HCT116 (cell line): ENCODE measurements around the gene CBLB. TPM values are rescaled to one million over a fixed set of nuclear protein-coding genes. Genes with fewer than 3 reads are reported as not detected.

Experiments
- ATAC-seq: fragments of 200-7000 bp; cut with Tn5 transposase; 2 replicates; pipeline ENCODE4 v1.9.1; 2020; ENCODE audit warnings: mild to moderate bottlenecking, moderate library complexity
- BruUV-seq: library from RNA; stranded (reverse); fragments of 400-500 nt; replicated peaks from 2 replicates; lab custom pipeline; 2021; lab: Mats Ljungman, UMichigan
- CTCF ChIA-PET: fragments of 300-600 bp; sonication (Branson Sonifier 250); formaldehyde crosslinking; loops from one replicate; lab custom pipeline; 2021; ENCODE audit warnings: antibody characterized with exemption; lab: Charles Lee
- POLR2A ChIA-PET: fragments of 300-600, 350-600 bp; sonication (Branson Sonifier 250); formaldehyde crosslinking; loops from one replicate; lab custom pipeline; 2021; ENCODE audit warnings: antibody characterized with exemption; lab: Charles Lee
- RAD21 ChIA-PET, 2 experiments: fragments of 300-600 bp; sonication (Branson Sonifier 250); formaldehyde crosslinking; loops; one replicate each; lab custom pipeline; 2023; ENCODE audit warnings: low total read pairs in 2 of 2; ENCODE audit not compliant: uncharacterized antibody in 2 of 2, unreplicated experiment in 2 of 2, low non-redundant PET in 1 of 2; lab: Charles Lee
- DNase-seq: peaks from one replicate; pipeline ENCODE4 v3.0.0-alpha.2; 2010; ENCODE audit warnings: low read depth, low spot score
- H2AFZ ChIP-seq: fragments of 200-600 bp; shearing (Covaris generic), sonication (generic); 2 replicates; pipeline ENCODE4 v1.6.1; 2017; ENCODE audit warnings: low read depth, mixed run types, mixed read lengths, antibody characterized with exemption, low read length; ENCODE audit not compliant: poor library complexity, severe bottlenecking
- H3K27ac ChIP-seq: 2 replicates; pipeline ENCODE4 v1.5.1; 2012; ENCODE audit warnings: low read depth, low read length
- H3K27me3 ChIP-seq: fragments of 200-600 bp; sonication (generic); 2 replicates; pipeline ENCODE4 v1.6.1; 2016; ENCODE audit warnings: mixed run types, low read length, mixed read lengths; ENCODE audit not compliant: insufficient read depth
- H3K36me3 ChIP-seq, 2 experiments: fragments of 200-500 bp in 1 of 2; fragments of 200-600 bp in 1 of 2; sonication (Bioruptor generic) in 1 of 2; sonication (generic) in 1 of 2; 2 replicates each; pipeline versions ENCODE4 v1.5.1 to v1.6.1; 2014 to 2016; ENCODE audit warnings: low read length in 2 of 2, inconsistent platforms in 1 of 2, mixed read lengths in 1 of 2, mixed run types in 1 of 2; ENCODE audit not compliant: insufficient read depth in 2 of 2, control insufficient read depth in 1 of 2
- H3K4me1 ChIP-seq, 2 experiments: fragments of 200-600 bp in 1 of 2; sonication (generic) in 1 of 2; 2 replicates each; pipeline versions ENCODE4 v1.5.1 to v1.6.1; 2012 to 2017; ENCODE audit warnings: low read length in 2 of 2, inconsistent platforms in 1 of 2, mild to moderate bottlenecking in 1 of 2, mixed read lengths in 1 of 2, mixed run types in 1 of 2, moderate library complexity in 1 of 2; ENCODE audit not compliant: insufficient read depth in 2 of 2, control insufficient read depth in 1 of 2
- H3K4me2 ChIP-seq: fragments of 200-600 bp; sonication (generic); 2 replicates; pipeline ENCODE4 v1.6.1; 2017; ENCODE audit warnings: mixed run types, low read length, mixed read lengths
- H3K4me3 ChIP-seq, 2 experiments: fragments of 200-600 bp in 1 of 2; sonication (generic) in 1 of 2; replicated peaks in 1 of 2; 2 replicates each; pipeline ENCODE4 v1.5.1; 2011 to 2016; ENCODE audit warnings: low read length in 2 of 2, control low read depth in 1 of 2, low read depth in 1 of 2, mild to moderate bottlenecking in 1 of 2, mixed read lengths in 1 of 2, mixed run types in 1 of 2
- H3K79me2 ChIP-seq: fragments of 200-600 bp; sonication (generic); 2 replicates; pipeline ENCODE4 v1.6.1; 2017; ENCODE audit warnings: mild to moderate bottlenecking, mixed run types, low read length, moderate library complexity, mixed read lengths; ENCODE audit not compliant: insufficient read depth
- H3K9ac ChIP-seq: fragments of 200-600 bp; sonication (generic); 2 replicates; pipeline ENCODE4 v1.6.1; 2016; ENCODE audit warnings: low read length, mixed read lengths
- H3K9me2 ChIP-seq: fragments of 200-600 bp; sonication (generic), shearing (Covaris generic); 2 replicates; pipeline ENCODE4 v1.6.1; 2017; ENCODE audit warnings: mixed run types, mild to moderate bottlenecking, moderate library complexity; ENCODE audit not compliant: insufficient read depth
- H3K9me3 ChIP-seq, 2 experiments: fragments of 200-500 bp in 1 of 2; fragments of 200-600 bp in 1 of 2; sonication (Bioruptor generic) in 1 of 2; sonication (generic) in 1 of 2; 2 replicates each; pipeline ENCODE4 v1.6.1; 2014 to 2017; ENCODE audit warnings: low read length in 2 of 2, mixed read lengths in 2 of 2, inconsistent platforms in 1 of 2, low read depth in 1 of 2, mild to moderate bottlenecking in 1 of 2, mixed run types in 1 of 2, moderate library complexity in 1 of 2; ENCODE audit not compliant: control insufficient read depth in 1 of 2, insufficient read depth in 1 of 2
- H4K20me1 ChIP-seq: fragments of 200-600 bp; sonication (generic), shearing (Covaris generic); 2 replicates; pipeline ENCODE4 v1.6.1; 2017; ENCODE audit warnings: mixed run types, mild to moderate bottlenecking, moderate library complexity; ENCODE audit not compliant: insufficient read depth
- CBX3 ChIP-seq: IDR thresholded peaks from 2 replicates; pipeline ENCODE4 v1.6.1; 2012; ENCODE audit warnings: low read depth
- CEBPB ChIP-seq: IDR thresholded peaks from 2 replicates; pipeline ENCODE4 v1.6.1; 2012; ENCODE audit warnings: low read depth
- ELF1 ChIP-seq: IDR thresholded peaks from 2 replicates; pipeline ENCODE4 v1.6.1; 2012; ENCODE audit warnings: low read depth, borderline replicate concordance
- EZH2 ChIP-seq: fragments of 200-600 bp; sonication (generic); IDR thresholded peaks from 2 replicates; pipeline ENCODE4 v1.6.1; 2017; ENCODE audit warnings: antibody characterized with exemption, mixed run types
- EZH2phosphoT487 ChIP-seq: fragments of 200-600 bp; IDR thresholded peaks from 2 replicates; pipeline ENCODE4 v1.6.1; 2018; ENCODE audit warnings: antibody characterized with exemption, borderline replicate concordance
- FOSL1 ChIP-seq: IDR thresholded peaks from 2 replicates; pipeline ENCODE4 v1.6.1; 2012; ENCODE audit warnings: low read depth
- RAD21 ChIP-seq: IDR thresholded peaks from 2 replicates; pipeline ENCODE4 v1.6.1; 2012; ENCODE audit warnings: low read depth, mild to moderate bottlenecking
- SRF ChIP-seq: IDR thresholded peaks from 2 replicates; pipeline ENCODE4 v1.6.1; 2012; ENCODE audit warnings: low read depth
- ZFX ChIP-seq: fragments of 450-650 bp; IDR thresholded peaks from 2 replicates; pipeline ENCODE4 v1.6.1; 2017
- ZNF274 ChIP-seq: fragments of 200-500 bp; sonication (Bioruptor generic); IDR thresholded peaks from 2 replicates; pipeline ENCODE4 v1.6.1; 2014; ENCODE audit warnings: mild to moderate bottlenecking, low read depth, low read length, inconsistent platforms
- intact Hi-C: fragments of 100-400 bp; cut with micrococcal nuclease; formaldehyde crosslinking; loops from 2 replicates; pipeline ENCODE4 v1.10.0; 2022
- total RNA-seq: library from RNA; stranded (reverse); gene quantifications from one replicate; pipeline ENCODE4 v1.2.1, GENCODE V29; 2021; ENCODE audit not compliant: unreplicated experiment
- TF ChIP-seq, protein P1 (sequence below): IDR thresholded peaks from 2 replicates; pipeline ENCODE4 v1.6.1; 2012
- TF ChIP-seq, protein P2 (sequence below): IDR thresholded peaks from 2 replicates; pipeline ENCODE4 v1.6.1; 2011; ENCODE audit warnings: mild to moderate bottlenecking, low read length, moderate library complexity; ENCODE audit not compliant: insufficient replicate concordance; ENCODE audit errors: extremely low read depth
- TF ChIP-seq, protein P3 (sequence below), 3 experiments: fragments of 200-600 bp in 1 of 3; sonication (generic) in 1 of 3; IDR thresholded peaks in 2 of 3; conservative IDR thresholded peaks in 1 of 3; 2 replicates each; pipeline ENCODE4 v1.5.1; 2012 to 2017; ENCODE audit warnings: low read depth in 2 of 3, low read length in 2 of 3, antibody characterized with exemption in 1 of 3, borderline replicate concordance in 1 of 3, control low read depth in 1 of 3, mild to moderate bottlenecking in 1 of 3, mixed read lengths in 1 of 3, mixed run types in 1 of 3, moderate library complexity in 1 of 3; ENCODE audit not compliant: insufficient read depth in 1 of 3
- TF ChIP-seq, protein P4 (sequence below): IDR thresholded peaks from 2 replicates; pipeline ENCODE4 v1.6.1; 2012

CBLB gene
- total RNA-seq, 1 experiment from 2014 or later = 10.4 TPM

DNA sequence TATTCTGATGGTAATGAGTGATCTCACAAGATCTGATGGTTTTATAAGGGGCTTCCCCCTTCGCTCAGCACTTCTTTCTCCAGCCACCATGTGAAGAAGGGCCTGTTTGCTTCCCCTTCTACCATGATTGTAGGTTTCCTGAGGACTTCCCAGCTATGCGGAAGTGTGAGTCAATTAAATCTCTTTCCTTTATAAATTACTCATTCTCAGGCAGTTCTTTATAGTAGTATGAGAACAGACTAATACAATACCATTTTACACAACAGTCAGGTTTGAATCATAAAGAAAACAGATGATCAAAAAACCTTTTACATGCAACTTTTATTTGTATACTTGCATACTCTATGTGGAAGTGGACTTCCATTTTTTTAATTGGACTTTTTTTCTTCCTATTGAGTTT, 46.7 kb upstream of the CBLB start:
- Histone ChIP-seq H3K27me3 (no peaks in the 10 kb centered on the region), H2AFZ (no peak overlapping the region), H3K9me2 (no peaks in the 10 kb centered on the region), H4K20me1 (no peaks in the 10 kb centered on the region), H3K4me1 (no peaks in the 10 kb centered on the region), H3K27ac (no peak overlapping the region), H3K9ac (no peak overlapping the region), H3K4me2 (no peak overlapping the region), H3K9me3 (no peaks in the 10 kb centered on the region), H3K36me3 (no peaks in the 10 kb centered on the region), H3K4me3 (no peak overlapping the region), H3K79me2 (no peaks in the 10 kb centered on the region)
- DNase-seq (no peak), ATAC-seq (no peak)
- POLR2A ChIA-PET = no interaction called here
- no peak for TF ChIP-seq EZH2phosphoT487
- TF ChIP-seq, protein P1, sequence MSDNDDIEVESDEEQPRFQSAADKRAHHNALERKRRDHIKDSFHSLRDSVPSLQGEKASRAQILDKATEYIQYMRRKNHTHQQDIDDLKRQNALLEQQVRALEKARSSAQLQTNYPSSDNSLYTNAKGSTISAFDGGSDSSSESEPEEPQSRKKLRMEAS = no peak
- intact Hi-C loops = no loop called here
- CTCF ChIA-PET = no interaction called here
- no TSS peak for BruUV-seq
- RAD21 ChIA-PET = no interaction called here

DNA sequence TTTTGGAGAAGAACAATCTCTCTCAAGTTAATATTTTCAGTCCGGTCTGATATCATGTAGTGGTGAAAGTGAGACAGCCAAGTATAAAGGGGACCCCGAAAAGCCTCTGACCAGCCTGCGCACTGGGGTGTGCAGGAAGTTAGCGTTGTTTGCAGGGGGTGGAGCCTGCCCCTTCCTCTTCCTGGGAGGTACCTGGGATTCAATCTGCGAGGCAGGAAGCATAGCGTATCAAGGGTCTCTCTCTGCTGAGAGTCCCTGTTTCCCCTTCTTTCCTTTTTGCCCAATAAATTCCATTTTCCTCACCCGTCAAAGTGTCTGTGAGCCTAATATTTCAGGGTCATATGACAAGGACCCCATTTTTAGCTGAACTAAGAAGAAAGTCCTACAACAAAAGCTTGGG, 44.8 kb upstream of the CBLB start:
- CTCF ChIA-PET = no interaction called here
- Histone ChIP-seq H3K9me3 (no peaks in the 10 kb centered on the region), H3K36me3 (no peaks in the 10 kb centered on the region), H3K4me1 (no peaks in the 10 kb centered on the region), H2AFZ (no peak overlapping the region), H3K27ac (no peak overlapping the region), H3K27me3 (no peaks in the 10 kb centered on the region), H3K9ac (no peak overlapping the region), H3K4me3 (no peak overlapping the region), H4K20me1 (no peaks in the 10 kb centered on the region), H3K9me2 (no peaks in the 10 kb centered on the region), H3K4me2 (no peak overlapping the region), H3K79me2 (no peaks in the 10 kb centered on the region)
- intact Hi-C loops = no loop called here
- no TSS peak for BruUV-seq
- RAD21 ChIA-PET = no interaction called here
- POLR2A ChIA-PET = no interaction called here
- no peak for DNase-seq
- TF ChIP-seq ZNF274 (no peak), CEBPB (no peak), RAD21 (no peak), ELF1 (no peak), ZFX (no peak), EZH2 (no peak), SRF (no peak), FOSL1 (no peak), CBX3 (no peak)
- TF ChIP-seq, protein P2, sequence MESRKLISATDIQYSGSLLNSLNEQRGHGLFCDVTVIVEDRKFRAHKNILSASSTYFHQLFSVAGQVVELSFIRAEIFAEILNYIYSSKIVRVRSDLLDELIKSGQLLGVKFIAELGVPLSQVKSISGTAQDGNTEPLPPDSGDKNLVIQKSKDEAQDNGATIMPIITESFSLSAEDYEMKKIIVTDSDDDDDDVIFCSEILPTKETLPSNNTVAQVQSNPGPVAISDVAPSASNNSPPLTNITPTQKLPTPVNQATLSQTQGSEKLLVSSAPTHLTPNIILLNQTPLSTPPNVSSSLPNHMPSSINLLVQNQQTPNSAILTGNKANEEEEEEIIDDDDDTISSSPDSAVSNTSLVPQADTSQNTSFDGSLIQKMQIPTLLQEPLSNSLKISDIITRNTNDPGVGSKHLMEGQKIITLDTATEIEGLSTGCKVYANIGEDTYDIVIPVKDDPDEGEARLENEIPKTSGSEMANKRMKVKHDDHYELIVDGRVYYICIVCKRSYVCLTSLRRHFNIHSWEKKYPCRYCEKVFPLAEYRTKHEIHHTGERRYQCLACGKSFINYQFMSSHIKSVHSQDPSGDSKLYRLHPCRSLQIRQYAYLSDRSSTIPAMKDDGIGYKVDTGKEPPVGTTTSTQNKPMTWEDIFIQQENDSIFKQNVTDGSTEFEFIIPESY = no peak
- TF ChIP-seq, protein P3, sequence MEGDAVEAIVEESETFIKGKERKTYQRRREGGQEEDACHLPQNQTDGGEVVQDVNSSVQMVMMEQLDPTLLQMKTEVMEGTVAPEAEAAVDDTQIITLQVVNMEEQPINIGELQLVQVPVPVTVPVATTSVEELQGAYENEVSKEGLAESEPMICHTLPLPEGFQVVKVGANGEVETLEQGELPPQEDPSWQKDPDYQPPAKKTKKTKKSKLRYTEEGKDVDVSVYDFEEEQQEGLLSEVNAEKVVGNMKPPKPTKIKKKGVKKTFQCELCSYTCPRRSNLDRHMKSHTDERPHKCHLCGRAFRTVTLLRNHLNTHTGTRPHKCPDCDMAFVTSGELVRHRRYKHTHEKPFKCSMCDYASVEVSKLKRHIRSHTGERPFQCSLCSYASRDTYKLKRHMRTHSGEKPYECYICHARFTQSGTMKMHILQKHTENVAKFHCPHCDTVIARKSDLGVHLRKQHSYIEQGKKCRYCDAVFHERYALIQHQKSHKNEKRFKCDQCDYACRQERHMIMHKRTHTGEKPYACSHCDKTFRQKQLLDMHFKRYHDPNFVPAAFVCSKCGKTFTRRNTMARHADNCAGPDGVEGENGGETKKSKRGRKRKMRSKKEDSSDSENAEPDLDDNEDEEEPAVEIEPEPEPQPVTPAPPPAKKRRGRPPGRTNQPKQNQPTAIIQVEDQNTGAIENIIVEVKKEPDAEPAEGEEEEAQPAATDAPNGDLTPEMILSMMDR (IDR thresholded peaks at IDR 0.05 in 2 of 3, conservative IDR thresholded peaks at IDR 0.05 in 1 of 3; ENCODE audit: borderline replicate concordance in 1 of 3, insufficient read depth in 1 of 3, low read depth in 2 of 3, low read length in 2 of 3) = no peak
- TF ChIP-seq, protein P4, sequence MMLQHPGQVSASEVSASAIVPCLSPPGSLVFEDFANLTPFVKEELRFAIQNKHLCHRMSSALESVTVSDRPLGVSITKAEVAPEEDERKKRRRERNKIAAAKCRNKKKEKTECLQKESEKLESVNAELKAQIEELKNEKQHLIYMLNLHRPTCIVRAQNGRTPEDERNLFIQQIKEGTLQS = no peak
- ATAC-seq = no peak
